Activated CD4-positive, CD25-positive, alpha-beta regulatory T cell (primary cell): ENCODE data around the gene ZNF718.
"Not testable (repeated sequence)": the region's sequence is repeated elsewhere in the genome, so short reads cannot be mapped to it uniquely, and the experiment has no call there.

Experiments used
- DNase-seq, 4 experiments: peaks; one replicate each; lab custom pipeline; 2025; lab: John Stamatoyannopoulos, UW

Gene ZNF718

DNA sequence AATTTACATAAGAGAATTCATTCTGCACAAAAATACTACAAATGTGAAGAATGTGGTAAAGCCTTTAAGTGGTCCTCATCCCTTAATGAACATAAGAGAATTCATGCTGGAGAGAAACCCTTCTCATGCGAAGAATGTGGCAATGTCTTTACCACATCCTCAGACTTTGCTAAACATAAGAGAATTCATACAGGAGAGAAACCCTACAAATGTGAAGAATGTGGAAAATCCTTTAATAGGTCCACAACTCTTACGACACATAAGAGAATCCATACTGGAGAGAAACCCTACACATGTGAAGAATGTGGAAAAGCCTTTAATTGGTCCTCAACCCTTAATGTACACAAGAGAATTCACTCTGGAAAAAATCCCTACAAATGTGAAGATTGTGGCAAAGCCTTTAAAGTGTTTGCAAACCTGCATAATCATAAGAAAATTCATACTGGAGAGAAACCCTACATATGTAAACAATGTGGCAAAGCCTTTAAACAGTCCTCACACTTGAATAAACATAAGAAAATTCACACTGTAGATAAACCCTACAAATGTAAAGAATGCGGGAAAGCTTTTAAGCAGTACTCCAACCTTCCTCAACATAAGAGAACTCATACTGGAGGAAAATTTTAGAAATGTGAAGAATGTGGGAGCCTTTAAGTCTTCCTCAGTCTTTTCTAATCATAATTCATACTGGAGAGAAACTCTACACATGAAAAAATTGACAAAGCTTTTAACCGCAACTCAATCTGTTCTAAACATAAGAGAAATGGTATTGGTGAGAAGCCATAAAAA lies 37.4 kb downstream of the ZNF718 start:
- DNase-seq: no peak

DNA sequence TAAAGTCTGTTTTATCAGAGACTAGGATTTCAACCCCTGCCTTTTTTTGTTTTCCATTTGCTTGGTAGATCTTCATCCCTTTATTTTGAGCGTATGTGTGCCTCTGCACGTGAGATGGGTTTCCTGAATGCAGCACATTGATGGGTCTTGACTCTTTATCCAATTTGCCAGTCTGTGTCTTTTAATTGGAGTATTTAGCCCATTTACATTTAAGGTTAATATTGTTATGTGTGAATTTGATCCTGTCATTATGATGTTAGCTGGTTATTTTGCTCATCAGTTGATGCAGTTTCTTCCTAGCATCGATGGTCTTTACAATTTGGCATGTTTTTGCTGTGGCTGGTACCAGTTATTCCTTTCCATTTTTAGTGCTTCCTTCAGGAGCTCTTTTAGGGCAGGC lies 45.3 kb downstream of the ZNF718 start:
- DNase-seq: not testable (repeated sequence)

DNA sequence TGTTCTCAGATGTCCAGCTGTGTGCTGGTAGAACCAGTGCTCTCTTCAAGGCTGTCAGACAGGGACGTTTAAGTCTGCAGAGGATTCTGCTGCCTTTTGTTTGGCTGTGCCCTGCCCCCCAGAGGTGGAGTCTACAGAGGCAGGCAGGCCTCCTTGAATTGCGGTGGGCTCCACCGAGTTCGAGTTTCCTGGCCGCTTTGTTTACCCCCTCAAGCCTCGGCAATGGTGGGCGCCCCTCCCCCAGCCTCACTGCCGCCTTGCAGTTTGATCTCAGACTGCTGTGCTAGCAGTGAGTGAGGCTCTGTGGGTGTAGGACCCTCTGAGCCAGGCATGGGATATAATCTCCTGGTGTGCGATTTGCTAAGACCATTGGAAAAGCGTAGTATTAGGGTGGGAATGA lies 47.0 kb downstream of the ZNF718 start:
- not testable (repeated sequence) for DNase-seq

DNA sequence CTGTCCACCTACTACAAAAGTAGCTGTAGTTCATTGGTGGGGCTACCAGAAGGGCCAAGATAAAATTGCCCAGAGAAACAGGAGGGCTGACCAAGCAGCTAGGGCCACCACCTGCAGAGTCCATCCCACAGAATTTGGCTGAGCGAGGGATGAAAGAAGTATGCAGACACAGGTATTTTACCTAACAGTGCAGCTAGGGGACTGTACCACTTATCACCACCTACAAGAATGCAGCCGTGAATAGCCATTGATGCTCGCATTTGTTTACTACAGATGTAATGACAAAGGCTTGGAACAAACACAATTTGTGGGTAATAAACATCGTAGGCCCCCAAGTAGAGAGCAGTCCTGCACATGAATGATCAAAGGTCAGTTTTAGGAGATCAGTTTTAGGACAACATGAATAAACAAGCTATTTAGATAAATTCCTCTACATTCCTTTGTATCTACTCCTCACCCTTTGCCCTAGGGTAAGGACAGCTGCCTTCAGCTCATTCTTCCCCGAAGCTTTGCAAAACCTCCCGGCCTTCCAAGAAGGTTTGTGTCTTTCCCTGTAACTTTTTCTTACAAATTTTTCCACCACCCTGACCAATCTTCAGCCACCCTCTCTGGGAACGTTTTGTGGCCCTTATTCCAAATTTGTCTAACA lies 49.5 kb downstream of the ZNF718 start:
- DNase-seq: no peak

DNA sequence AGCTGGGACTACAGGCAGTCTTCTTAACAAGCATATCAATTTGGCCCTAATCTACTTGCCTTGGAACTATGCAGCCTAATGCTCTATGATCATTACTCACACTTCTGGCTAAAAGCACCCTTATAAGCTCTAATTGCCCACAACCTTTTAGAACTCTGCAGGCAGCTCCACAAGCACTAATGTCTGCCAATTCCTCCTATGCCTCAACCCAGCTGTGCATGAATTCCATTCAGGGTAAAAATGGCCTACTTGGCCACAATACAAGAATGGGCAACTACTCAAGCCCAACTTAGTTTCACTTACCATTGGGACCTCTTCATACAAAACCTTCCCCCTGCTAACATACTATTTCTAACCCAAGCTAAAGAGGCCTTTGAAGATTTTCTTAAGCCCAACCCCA lies 51.7 kb downstream of the ZNF718 start:
- no peak for DNase-seq

DNA sequence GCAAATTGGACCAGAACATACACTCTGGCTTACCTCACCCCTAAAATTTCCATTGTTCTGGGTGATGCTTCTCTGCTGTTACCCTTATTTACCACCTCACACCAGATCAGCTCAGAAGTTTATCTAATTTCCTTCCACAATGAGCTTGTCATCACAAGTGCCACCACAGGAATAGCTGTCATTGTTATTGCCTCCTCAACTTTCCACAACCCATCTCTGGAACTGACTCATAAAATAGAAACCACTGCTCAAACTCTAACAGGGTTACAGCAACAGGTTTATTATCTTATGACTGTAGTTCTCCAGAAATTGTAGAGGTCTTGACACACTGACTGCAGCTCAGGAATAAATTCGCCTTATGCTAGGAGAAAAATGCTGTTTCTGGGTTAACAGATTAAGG lies 52.7 kb downstream of the ZNF718 start:
- no peak for DNase-seq

DNA sequence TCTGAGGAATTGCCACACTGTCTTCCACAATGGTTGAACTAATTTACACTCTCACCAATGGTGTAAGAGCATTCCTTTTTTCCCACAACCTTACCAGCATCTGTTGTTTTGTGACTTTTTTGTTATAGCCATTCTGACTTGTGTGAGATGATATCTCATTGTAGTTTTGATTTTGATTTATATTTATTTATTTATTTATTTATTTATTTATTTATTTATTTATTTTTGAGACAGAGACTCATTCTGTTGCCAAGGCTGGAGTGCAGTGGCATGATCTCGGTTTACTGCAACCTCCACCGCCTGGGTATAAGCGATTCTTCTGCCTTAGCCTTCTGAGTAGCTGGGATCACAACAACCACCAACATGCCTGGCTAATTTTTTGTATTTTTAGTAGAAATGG lies 57.9 kb downstream of the ZNF718 start:
- DNase-seq: not testable (repeated sequence)

DNA sequence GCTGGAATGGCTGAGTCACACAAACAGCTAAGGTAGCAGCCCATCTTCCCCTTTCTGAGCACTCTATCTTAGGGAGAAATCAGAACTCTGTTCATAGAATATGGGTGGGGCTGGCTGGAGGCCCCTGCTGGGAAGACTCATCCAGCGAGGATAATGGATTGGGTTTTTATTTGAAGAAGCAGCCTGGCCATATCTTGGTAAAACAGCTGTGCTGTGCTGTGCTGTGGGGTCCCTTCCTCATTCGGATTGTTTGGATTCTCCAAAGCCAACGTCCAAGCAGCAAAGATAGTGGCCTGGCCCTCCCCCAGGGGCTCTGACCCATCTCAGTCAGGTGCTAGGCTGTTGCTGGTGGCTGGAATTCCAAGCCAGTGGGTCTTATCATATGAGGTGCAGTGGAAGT lies 63.8 kb downstream of the ZNF718 start:
- no peak for DNase-seq

DNA sequence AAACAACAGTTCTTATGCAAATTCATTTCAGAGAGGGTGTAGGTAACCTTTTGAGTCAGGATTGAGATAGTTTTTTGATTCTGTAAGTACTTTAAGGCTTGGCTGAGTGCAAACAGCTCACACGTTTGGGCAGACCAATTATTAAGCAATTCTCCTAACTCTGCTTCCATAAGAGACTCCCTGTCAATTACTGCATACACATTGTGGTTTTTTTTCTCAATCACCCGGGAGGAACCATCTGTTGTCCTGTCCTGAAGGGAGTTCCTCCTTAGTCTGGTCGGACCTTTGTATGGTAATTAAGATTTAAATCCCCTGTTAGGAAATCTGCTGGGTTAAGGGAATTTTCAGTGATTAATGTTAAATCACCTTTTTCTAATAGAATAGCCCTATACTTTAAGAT lies 70.9 kb downstream of the ZNF718 start:
- DNase-seq: not testable (repeated sequence)

DNA sequence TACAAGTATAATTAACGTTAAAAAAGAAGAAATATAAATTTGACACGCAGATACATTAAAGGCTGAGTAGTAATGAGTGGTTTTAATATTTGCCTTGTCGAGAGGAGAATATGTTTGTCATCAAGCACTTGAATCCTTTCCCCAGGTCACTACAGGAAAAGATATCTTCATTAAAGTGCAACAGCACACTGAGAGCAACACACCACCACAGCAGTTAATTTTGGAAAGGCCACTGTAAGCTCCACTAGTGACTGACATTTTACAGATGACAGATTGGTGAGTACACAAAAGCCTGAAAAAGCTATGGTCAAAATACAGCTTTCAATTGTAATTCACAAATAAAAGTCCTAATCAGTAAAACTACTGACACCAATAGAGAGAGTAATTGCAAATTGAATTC lies 76.6 kb downstream of the ZNF718 start:
- no peak for DNase-seq

DNA sequence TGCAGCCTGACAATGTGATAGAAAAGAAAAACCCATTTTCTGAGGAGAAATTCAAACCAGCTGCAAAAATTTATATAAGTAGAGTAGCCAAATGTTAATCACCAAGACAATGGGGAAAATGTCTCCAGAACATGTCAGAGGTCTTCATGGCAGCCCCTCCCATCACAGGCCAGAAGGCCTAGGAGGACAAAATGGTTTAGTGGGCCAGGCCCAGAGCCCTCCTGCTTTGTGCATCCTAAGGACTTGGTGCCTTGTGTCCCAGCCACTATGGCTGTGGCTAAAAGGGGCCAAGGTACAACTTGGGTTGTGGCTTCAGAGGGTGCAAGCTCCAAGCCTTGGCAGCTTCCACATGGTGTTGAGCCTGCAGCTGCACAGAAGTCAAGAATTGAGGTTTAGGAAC lies 78.5 kb downstream of the ZNF718 start:
- not testable (repeated sequence) for DNase-seq

DNA sequence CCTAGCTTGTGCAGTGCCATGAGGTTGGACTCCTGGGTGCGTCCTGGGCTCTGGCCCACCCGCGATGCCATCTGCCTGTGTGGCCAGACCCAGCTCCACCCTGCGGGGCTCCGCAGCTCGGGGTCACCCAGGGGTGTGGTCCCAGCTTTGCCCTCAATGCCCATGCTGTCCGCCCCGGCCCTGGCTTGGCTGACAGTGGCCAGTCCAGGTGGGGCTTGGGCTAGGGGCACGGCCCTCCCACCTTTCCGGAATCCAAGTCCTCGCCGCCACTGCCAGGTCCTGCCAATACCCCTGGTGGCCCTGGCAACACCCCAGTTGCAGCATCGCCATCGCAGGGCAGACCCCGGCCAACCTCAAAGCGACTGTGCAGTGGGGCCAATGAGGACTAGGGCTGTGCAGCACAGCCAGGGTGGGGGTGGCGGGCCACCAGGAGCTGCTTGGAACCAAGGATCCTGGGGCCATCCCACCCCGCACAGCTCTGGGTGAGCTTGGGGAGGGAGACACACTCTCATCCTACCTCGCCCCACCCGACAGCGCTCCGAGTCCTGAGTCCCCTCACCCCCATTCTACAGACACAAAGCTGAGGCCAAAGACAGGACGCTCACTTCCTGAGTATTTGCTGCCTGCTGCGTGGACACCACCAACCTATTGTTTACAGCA lies 80.9 kb downstream of the ZNF718 start:
- no peak for DNase-seq

DNA sequence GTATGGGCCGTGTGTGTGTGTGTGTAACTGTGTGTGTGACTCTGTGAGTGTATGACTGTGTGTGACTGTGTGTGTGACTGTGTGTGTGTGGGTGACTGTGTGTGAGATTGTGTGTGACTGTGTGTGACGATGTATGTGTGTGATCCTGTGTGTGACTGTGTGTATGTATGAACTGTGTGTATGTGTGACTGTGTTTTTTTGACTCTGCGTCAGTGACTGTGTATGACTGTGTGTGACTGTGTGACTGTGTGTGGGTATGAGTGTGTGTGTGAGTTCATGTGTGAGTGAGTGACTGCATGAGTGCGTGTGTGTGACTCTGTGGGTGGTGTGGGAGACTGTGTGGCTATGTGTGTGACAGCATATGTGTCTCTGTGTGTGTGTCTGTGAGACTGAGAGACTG lies 81.8 kb downstream of the ZNF718 start:
- DNase-seq: no peak

DNA sequence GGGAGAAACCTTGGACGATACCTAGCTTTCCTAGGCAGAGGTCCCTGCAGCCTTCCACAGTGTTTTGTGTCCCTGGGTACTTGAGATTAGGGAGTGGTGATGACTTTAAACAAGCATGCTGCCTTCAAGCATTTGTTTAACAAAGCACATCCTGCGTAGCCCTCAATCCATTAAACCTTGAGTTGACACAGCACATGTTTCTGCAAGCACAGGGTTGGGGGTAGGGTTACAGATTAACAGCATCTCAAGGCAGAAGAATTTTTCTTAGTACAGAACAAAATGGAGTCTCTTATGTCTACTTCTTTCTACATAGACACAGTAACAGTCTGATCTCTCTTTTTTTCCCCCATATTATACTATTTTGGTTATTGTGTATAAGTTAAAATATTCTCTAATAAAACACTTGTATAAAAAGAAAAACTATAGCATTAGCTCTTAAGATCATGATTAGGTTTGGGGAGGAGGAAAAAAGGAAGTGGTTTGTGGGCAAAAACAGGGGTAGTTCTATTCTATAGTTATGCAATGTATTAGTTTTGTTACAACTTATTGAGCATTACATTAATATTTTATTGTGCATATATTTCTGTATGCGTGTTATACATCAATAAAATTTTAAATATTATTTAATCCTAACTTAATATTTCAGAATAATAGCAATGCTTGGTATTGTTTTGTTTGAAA lies 84.3 kb downstream of the ZNF718 start:
- DNase-seq: not testable (repeated sequence)

DNA sequence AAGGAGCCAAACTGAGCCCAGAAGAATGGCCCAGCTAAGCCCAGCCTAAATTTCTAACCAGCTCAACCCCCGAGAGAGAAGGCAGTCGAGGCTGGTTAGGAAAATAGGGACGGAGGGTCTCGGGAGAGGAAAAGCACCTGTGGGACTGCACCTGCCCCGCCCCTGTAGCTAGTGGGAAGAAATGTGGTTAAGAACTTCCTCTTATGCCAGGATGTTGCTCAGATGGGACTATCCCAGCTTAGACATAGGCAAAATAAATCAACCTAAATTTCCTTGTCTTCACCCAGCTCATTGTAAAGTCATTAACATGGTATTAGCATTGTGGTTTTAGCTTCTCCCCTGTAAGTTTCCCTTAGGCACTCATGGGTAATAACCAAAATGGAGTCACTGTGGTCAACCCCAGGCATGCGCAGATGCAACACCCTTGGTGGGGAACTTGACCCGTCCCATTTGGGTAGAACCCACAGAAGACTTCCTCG lies 86.8 kb downstream of the ZNF718 start:
- no peak for DNase-seq

DNA sequence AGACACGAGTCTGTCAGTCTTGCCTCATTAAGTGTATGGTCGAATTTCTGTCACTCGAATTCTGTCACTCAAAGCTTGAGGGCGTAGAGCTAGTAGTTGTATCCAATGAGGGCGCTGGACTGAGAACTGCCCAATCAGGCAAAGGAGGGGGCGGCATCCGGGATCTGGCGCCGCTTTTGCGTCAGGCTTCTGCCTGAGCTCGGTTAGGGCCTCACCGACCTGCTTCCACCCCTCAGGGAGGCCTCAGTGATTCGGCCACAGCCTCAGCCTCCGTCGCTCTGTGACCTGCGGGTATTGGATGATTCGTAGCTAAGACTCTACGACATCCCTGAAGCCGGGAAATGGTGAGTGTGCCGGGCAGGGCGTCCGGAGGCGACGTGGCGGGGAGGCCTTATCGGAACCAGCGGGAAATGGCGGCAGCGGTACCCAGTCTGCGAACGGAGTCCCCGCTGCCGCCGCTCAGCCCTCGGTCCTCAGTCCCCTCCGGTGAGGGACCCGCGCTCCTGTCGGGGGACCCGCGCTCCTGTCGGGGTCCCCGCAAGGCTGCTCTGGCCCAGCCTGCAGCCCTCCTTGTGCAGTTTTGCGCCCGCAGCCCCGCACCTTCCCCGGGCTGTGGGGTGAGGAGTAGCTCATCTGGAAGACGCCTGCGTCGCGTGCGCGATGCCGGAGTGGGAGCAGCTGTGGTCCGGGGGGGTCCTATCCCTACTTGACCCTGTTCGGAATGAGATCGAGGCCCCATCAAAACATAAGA lies 88.3 kb downstream of the ZNF718 start:
- DNase-seq: no peak

DNA sequence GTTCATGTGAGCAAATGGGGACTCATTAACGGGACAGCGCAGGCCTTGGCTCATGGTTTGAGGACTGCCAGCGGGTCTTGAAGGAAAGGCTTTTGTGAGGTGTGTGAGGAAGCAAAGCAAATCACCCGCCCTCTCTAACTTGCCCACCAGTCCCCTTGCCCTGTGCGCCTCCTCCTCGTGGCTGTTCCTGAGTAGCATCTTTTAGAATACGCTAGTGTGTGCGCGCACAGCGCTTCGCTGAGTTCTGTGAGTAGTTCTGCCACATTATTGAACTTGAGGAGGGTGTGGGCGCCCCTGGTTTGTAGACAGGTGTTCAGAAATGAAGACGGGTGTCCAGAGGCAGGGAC lies 88.9 kb downstream of the ZNF718 start:
- not testable (repeated sequence) for DNase-seq
